Fibroblast of lung (primary cell): ENCODE data around the gene PLN. TPM values are rescaled to one million over a fixed set of nuclear protein-coding genes. Genes with fewer than 3 reads are reported as not detected.
A peak's percentile ranks its signal among the peaks of the same experiment; 100 is the strongest.

Source experiments
- DNase-seq, 2 donors: peaks; one replicate each; pipeline versions ENCODE4 v3.0.0 to v3.0.0-alpha.2; 2010; ENCODE audit warnings: low read depth in 2 of 2
- H2AFZ ChIP-seq: 2 replicates; pipeline ENCODE4 v1.5.1; 2012; ENCODE audit warnings: low read length, control low read depth, inconsistent platforms
- H3K27ac ChIP-seq: 2 replicates; pipeline ENCODE4 v1.5.1; 2011; ENCODE audit warnings: low read length, control low read depth; ENCODE audit not compliant: insufficient read depth
- H3K27me3 ChIP-seq: 2 replicates; pipeline ENCODE4 v1.5.1; 2011; ENCODE audit warnings: mild to moderate bottlenecking, low read length; ENCODE audit not compliant: control insufficient read depth, insufficient read depth
- H3K36me3 ChIP-seq: 2 replicates; pipeline ENCODE4 v1.5.1; 2011; ENCODE audit warnings: low read length; ENCODE audit not compliant: control insufficient read depth, insufficient read depth
- H3K4me1 ChIP-seq: 2 replicates; pipeline ENCODE4 v1.5.1; 2011; ENCODE audit warnings: low read length; ENCODE audit not compliant: control insufficient read depth, insufficient read depth; ENCODE audit errors: extremely low read depth
- H3K4me2 ChIP-seq: 2 replicates; pipeline ENCODE4 v1.5.1; 2011; ENCODE audit warnings: low read length, control low read depth; ENCODE audit not compliant: insufficient read depth; ENCODE audit errors: extremely low read depth
- H3K4me3 ChIP-seq, 4 experiments: fragments of 200-600 bp in 1 of 4; sonication (generic) in 1 of 4; replicated peaks in 1 of 4; 2 replicates each; pipeline ENCODE4 v1.5.1; 2011 to 2016; ENCODE audit warnings: low read length in 4 of 4, low read depth in 3 of 4, mild to moderate bottlenecking in 3 of 4, control low read depth in 2 of 4, inconsistent platforms in 1 of 4, mixed read lengths in 1 of 4; ENCODE audit not compliant: insufficient read depth in 1 of 4; ENCODE audit errors: control extremely low read depth in 1 of 4
- H3K79me2 ChIP-seq: 2 replicates; pipeline ENCODE4 v1.5.1; 2012; ENCODE audit warnings: mild to moderate bottlenecking, low read length, inconsistent platforms; ENCODE audit not compliant: control insufficient read depth, insufficient read depth
- H3K9ac ChIP-seq: 2 replicates; pipeline ENCODE4 v1.5.1; 2011; ENCODE audit warnings: mild to moderate bottlenecking, low read length, control low read depth; ENCODE audit not compliant: insufficient read depth
- H3K9me3 ChIP-seq: 2 replicates; pipeline ENCODE4 v1.5.1; 2012; ENCODE audit warnings: low read depth, low read length; ENCODE audit not compliant: control insufficient read depth, insufficient read depth
- H4K20me1 ChIP-seq: 2 replicates; pipeline ENCODE4 v1.5.1; 2011; ENCODE audit warnings: low read length; ENCODE audit not compliant: control insufficient read depth, insufficient read depth; ENCODE audit errors: extremely low read depth
- CTCF ChIP-seq, 2 donors: IDR thresholded peaks in 1 of 2; conservative IDR thresholded peaks in 1 of 2; 1 replicate in 1 of 2; 2 replicates in 1 of 2; pipeline ENCODE4 v1.5.1; 2011 to 2012; ENCODE audit warnings: low read length in 2 of 2, control low read depth in 1 of 2, inconsistent platforms in 1 of 2, low read depth in 1 of 2, mild to moderate bottlenecking in 1 of 2
- EZH2 ChIP-seq: IDR thresholded peaks from 2 replicates; pipeline ENCODE4 v1.5.1; 2012; ENCODE audit warnings: low read length, control low read depth, mild to moderate bottlenecking; ENCODE audit errors: missing control alignments
- polyA plus RNA-seq, 2 donors: library from polyadenylated mRNA; depleted of rRNA in 1 of 2; stranded (reverse) in 1 of 2; unstranded in 1 of 2; fragments of >200 nt; gene quantifications; 2 replicates each; pipeline ENCODE4 v1.2.1, GENCODE V29; 2011 to 2012; ENCODE audit warnings: missing spikeins in 1 of 2
- total RNA-seq: library from RNA; depleted of rRNA; stranded (reverse); fragments of >200 nt; gene quantifications from 2 replicates; pipeline ENCODE4 v1.2.1, GENCODE V29; 2014

Gene PLN
- total and polyA plus RNA-seq, 2 donors (not counting 1 experiment from before 2014, with no cell fraction given), result 1.3 to 2.0 TPM

GRCh38 chr6:118524686-118525085 lies 23.4 kb upstream of the PLN start:
- H4K20me1 ChIP-seq, result no peaks in the 10 kb centered on the region
- no peaks in the 10 kb centered on the region for H3K27me3 ChIP-seq
- peaks cover 6% of the 10 kb centered on the region for H3K79me2 ChIP-seq
- no peak for TF ChIP-seq CTCF (conservative IDR thresholded peaks at IDR 0.05 in 1 of 2, IDR thresholded peaks at IDR 0.05 in 1 of 2; ENCODE audit: low read depth in 1 of 2, low read length in 2 of 2)
- TF ChIP-seq EZH2, result no peak
- no peak overlapping the region for H3K4me2 ChIP-seq
- H3K4me1 ChIP-seq, result no peaks in the 10 kb centered on the region
- no peaks in the 10 kb centered on the region for H3K9me3 ChIP-seq
- peaks cover 5% of the 10 kb centered on the region for H3K36me3 ChIP-seq
- no peak for DNase-seq
- H2AFZ ChIP-seq, result no peak overlapping the region
- no peak overlapping the region for H3K4me3 ChIP-seq
- no peak overlapping the region for H3K27ac ChIP-seq
- no peak overlapping the region for H3K9ac ChIP-seq

- H3K4me2 ChIP-seq, result no peak overlapping the region
- H3K9ac ChIP-seq, result no peak overlapping the region
- no peak for TF ChIP-seq CTCF (conservative IDR thresholded peaks at IDR 0.05 in 1 of 2, IDR thresholded peaks at IDR 0.05 in 1 of 2; ENCODE audit: low read depth in 1 of 2, low read length in 2 of 2)
- TF ChIP-seq EZH2, result no peak
- no peaks in the 10 kb centered on the region for H3K4me1 ChIP-seq
- H3K27me3 ChIP-seq, result no peaks in the 10 kb centered on the region
- peaks cover 5% of the 10 kb centered on the region for H3K36me3 ChIP-seq
- H3K27ac ChIP-seq, result no peak overlapping the region
- no peak overlapping the region for H2AFZ ChIP-seq
- no peak overlapping the region for H3K4me3 ChIP-seq
- no peak for DNase-seq
- peaks cover 9% of the 10 kb centered on the region for H3K79me2 ChIP-seq
- no peaks in the 10 kb centered on the region for H4K20me1 ChIP-seq
- H3K9me3 ChIP-seq, result no peaks in the 10 kb centered on the region
Measured at GRCh38 chr6:118525913-118526780, 21.9 kb upstream of the PLN start.

GRCh38 chr6:118528129-118528528 lies 20.0 kb upstream of the PLN start:
- H3K79me2 ChIP-seq, result peaks cover 15% of the 10 kb centered on the region

More at GRCh38 chr6:118528129-118528528, 20.0 kb upstream of the PLN start:
- Histone ChIP-seq H3K36me3 (no peaks in the 10 kb centered on the region), H3K9ac (no peak overlapping the region), H4K20me1 (no peaks in the 10 kb centered on the region), H2AFZ (no peak overlapping the region), H3K4me2 (no peak overlapping the region), H3K27me3 (no peaks in the 10 kb centered on the region), H3K4me1 (no peaks in the 10 kb centered on the region), H3K4me3 (no peak overlapping the region), H3K9me3 (no peaks in the 10 kb centered on the region), H3K27ac (no peak overlapping the region)
- TF ChIP-seq EZH2, result no peak
- no peak for TF ChIP-seq CTCF (conservative IDR thresholded peaks at IDR 0.05 in 1 of 2, IDR thresholded peaks at IDR 0.05 in 1 of 2; ENCODE audit: low read depth in 1 of 2, low read length in 2 of 2)
- peak in 1 of 2 donors; percentile 55 for DNase-seq
